Endothelial cell of umbilical vein (primary cell): Measurements from ENCODE around the gene MIR17HG.

Source experiments
- CTCF ChIP-seq, 2 donors: IDR thresholded peaks; 1 replicate in 1 of 2; 2 replicates in 1 of 2; pipeline ENCODE4 v1.5.1; 2011; ENCODE audit warnings: low read length in 2 of 2, mild to moderate bottlenecking in 2 of 2, moderate library complexity in 2 of 2, control low read depth in 1 of 2, inconsistent platforms in 1 of 2, low read depth in 1 of 2; ENCODE audit not compliant: insufficient read depth in 1 of 2; ENCODE audit errors: extremely low read depth in 1 of 2
- EZH2 ChIP-seq: IDR thresholded peaks from 2 replicates; pipeline ENCODE4 v1.6.1; 2012; ENCODE audit warnings: borderline replicate concordance, low read depth, mild to moderate bottlenecking, moderate library complexity, low read length, inconsistent platforms; ENCODE audit not compliant: severe bottlenecking
- GATA2 ChIP-seq: IDR thresholded peaks from 2 replicates; pipeline ENCODE4 v1.7.0; 2011; ENCODE audit warnings: low read depth, mild to moderate bottlenecking, moderate library complexity, mixed read lengths, low read length; ENCODE audit not compliant: insufficient read length, insufficient read depth
- MYC ChIP-seq: IDR thresholded peaks from one replicate; pipeline ENCODE4 v1.6.1; 2011; ENCODE audit warnings: mild to moderate bottlenecking, low read depth, low read length
- POLR2A ChIP-seq: IDR thresholded peaks from 2 replicates; pipeline ENCODE4 v1.6.1; 2012; ENCODE audit warnings: low read depth, mild to moderate bottlenecking, control low read depth, low read length

GRCh38 chr13:91323349-91323748 is 24.1 kb upstream of the MIR17HG start:
- no peak for TF ChIP-seq CTCF (IDR thresholded peaks at IDR 0.05; ENCODE audit: extremely low read depth in 1 of 2, insufficient read depth in 1 of 2, low read depth in 1 of 2, low read length in 2 of 2)
- TF ChIP-seq MYC: no peak
- no peak for TF ChIP-seq EZH2
- no peak for TF ChIP-seq POLR2A
- no peak for TF ChIP-seq GATA2
